Naive B cell (primary cell): ENCODE data around the gene CTNNB1. TPM values are rescaled to one million over a fixed set of nuclear protein-coding genes. Genes with fewer than 3 reads are reported as not detected.

ENCODE experiments used
- ATAC-seq, 2 donors: fragments of 150-1000 bp; cut with Tn5 transposase; 2 replicates each; pipeline ENCODE4 v1.10.0; 2021; ENCODE audit warnings: low read depth in 2 of 2, mild to moderate bottlenecking in 2 of 2, moderate library complexity in 2 of 2
- DNase-seq: peaks from one replicate; pipeline ENCODE4 v3.0.0; 2022
- H3K27ac Mint-ChIP-seq, 6 donors: one replicate each; pipeline ENCODE4 v1.8.0; 2020 to 2022; ENCODE audit warnings: mild to moderate bottlenecking in 6 of 6, mixed read lengths in 6 of 6, moderate library complexity in 5 of 6, inconsistent platforms in 2 of 6
- H3K27me3 Mint-ChIP-seq, 3 donors: one replicate each; pipeline ENCODE4 v1.8.0; 2021 to 2022; ENCODE audit warnings: mixed read lengths in 3 of 3, mild to moderate bottlenecking in 1 of 3
- H3K36me3 Mint-ChIP-seq, 2 donors: one replicate each; pipeline ENCODE4 v1.8.0; 2020 to 2022; ENCODE audit warnings: mixed read lengths in 2 of 2, inconsistent platforms in 1 of 2, mild to moderate bottlenecking in 1 of 2
- H3K4me1 Mint-ChIP-seq, 3 donors: one replicate each; pipeline ENCODE4 v1.8.0; 2020 to 2022; ENCODE audit warnings: mixed read lengths in 3 of 3, inconsistent platforms in 1 of 3, mild to moderate bottlenecking in 1 of 3, moderate library complexity in 1 of 3
- H3K4me3 Mint-ChIP-seq, 8 donors: one replicate each; pipeline ENCODE4 v1.8.0; 2020 to 2022; ENCODE audit warnings: mild to moderate bottlenecking in 8 of 8, mixed read lengths in 8 of 8, moderate library complexity in 8 of 8, inconsistent platforms in 2 of 8
- H3K9me3 Mint-ChIP-seq, 7 donors: one replicate each; pipeline ENCODE4 v1.8.0; 2020 to 2022; ENCODE audit warnings: mixed read lengths in 7 of 7, mild to moderate bottlenecking in 5 of 7, inconsistent platforms in 2 of 7, moderate library complexity in 1 of 7
- polyA plus RNA-seq, 6 donors: library from polyadenylated mRNA; unstranded; fragments of 300-500 nt; fragmentation: Illumina TruSeq; gene quantifications; one replicate each; pipeline ENCODE4 v1.2.3, GENCODE V29; 2021; ENCODE audit warnings: low read depth in 6 of 6

Gene CTNNB1
- polyA plus RNA-seq, 6 donors from 2014 or later, result 32.8 to 86.1 (median 43.0) TPM

DNA sequence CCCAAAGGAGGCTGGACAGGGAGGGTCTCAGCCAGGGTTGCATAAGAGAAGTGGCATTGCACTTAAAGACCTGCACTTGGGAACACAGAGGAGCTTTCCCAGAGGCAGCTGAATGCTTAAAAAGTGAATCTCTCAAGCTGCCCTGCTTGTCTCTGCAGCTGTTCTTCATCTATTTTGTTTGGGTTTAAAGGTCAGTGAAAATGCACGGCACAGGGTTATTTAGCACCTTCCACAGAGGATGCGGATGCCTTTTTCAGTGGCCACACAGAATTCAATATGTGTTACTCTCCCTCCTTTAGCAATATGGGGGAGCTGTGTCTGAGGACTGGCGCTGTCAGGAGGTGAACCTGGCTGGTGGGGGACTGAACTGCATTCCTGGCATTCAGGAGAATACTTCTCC lies 22.7 kb upstream of the CTNNB1 start:
- no peak overlapping the region for H3K27ac Mint-ChIP-seq
- ATAC-seq (no peak), DNase-seq (no peak)
- no peaks in the 10 kb centered on the region for H3K36me3 Mint-ChIP-seq
- H3K27me3 Mint-ChIP-seq, result peaks cover 12 to 26% (median 25%) of the 10 kb centered on the region in 3 donors
- H3K9me3 Mint-ChIP-seq, result peaks cover 0 to 2% (median 0%) of the 10 kb centered on the region in 7 donors
- no peak overlapping the region for H3K4me3 Mint-ChIP-seq
- H3K4me1 Mint-ChIP-seq, result no peaks in the 10 kb centered on the region

DNA sequence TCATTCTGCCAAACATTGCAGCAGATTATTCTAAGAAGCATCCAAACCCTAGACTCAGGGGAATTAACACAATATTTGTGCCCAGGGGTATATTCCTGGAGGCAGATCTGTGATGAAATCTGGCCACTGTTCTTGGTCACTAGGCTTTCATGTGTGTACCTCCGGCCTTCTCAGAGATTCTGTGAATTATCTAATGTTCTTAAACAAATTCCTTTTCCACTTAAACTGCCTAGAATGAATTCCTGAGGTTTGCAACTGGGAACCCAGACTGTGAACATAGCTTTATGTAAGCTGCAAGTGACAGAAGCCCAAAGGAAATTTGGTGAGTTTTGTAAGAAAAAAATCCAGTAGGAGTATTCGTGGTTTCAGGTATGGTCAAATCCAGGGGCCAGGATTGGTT lies 20.7 kb upstream of the CTNNB1 start:
- Mint-ChIP-seq H3K27me3 (peaks cover 12 to 33% (median 29%) of the 10 kb centered on the region in 3 donors), H3K4me1 (no peaks in the 10 kb centered on the region), H3K36me3 (no peaks in the 10 kb centered on the region), H3K27ac (no peak overlapping the region), H3K9me3 (peaks cover 0 to 2% (median 0%) of the 10 kb centered on the region in 7 donors), H3K4me3 (no peak overlapping the region)
- no peak for ATAC-seq
- no peak for DNase-seq

DNA sequence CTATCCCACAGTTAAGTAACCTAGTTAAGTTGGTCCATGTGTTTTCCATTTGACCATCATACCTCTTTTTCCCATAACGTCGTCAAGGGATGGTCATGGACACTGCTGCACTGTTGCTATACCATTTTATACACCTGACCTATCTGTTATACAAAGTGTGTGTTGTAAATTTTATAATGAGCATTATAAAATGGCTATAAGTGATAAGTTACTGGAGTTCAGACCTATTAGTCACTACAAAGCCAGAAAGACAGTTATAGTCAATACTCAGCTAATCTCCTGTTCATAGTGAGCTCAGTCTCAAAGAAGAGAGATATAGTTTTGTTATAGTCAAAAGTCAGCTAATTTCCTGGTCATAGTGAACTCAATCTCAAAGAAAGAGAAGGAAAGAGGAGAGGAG lies 18.9 kb upstream of the CTNNB1 start:
- Mint-ChIP-seq H3K4me3 (no peak overlapping the region), H3K9me3 (no peaks in the 10 kb centered on the region), H3K27me3 (peaks cover 17 to 33% (median 23%) of the 10 kb centered on the region in 3 donors), H3K4me1 (no peaks in the 10 kb centered on the region), H3K36me3 (no peaks in the 10 kb centered on the region), H3K27ac (no peak overlapping the region)
- no peak for ATAC-seq
- no peak for DNase-seq

DNA sequence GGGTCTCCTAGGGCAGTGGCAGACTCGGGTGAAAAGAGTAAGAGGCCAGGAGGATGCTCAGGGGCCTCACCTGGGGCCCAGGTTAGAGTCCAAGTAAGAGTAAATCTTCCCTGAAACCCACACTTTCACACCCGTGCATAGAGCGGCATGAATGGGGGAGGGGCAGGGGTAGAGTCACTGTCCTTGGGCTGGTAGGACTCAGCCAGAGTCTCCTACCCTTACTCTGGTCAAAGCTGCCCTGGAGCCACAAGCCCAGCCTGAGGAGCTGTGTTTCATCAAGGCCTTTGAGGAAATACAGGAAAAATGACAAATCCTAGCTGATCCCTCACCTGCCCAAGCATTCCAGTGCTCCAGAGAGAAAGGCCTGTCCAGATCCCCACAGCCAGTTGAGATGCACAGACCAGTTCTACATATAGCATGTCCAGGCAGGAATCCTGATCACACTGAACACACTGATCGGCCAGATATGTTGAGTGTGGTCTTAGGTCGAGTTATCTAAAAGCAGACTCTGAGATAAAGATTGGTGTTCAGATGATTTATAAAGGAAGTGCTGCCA lies 16.7 kb upstream of the CTNNB1 start:
- Mint-ChIP-seq H3K36me3 (peaks cover 0 to 3% of the 10 kb centered on the region in 2 donors), H3K9me3 (no peaks in the 10 kb centered on the region), H3K4me3 (no peak overlapping the region), H3K27me3 (peaks cover 13 to 37% (median 18%) of the 10 kb centered on the region in 3 donors), H3K27ac (no peak overlapping the region), H3K4me1 (no peaks in the 10 kb centered on the region)
- ATAC-seq (no peak), DNase-seq (no peak)

DNA sequence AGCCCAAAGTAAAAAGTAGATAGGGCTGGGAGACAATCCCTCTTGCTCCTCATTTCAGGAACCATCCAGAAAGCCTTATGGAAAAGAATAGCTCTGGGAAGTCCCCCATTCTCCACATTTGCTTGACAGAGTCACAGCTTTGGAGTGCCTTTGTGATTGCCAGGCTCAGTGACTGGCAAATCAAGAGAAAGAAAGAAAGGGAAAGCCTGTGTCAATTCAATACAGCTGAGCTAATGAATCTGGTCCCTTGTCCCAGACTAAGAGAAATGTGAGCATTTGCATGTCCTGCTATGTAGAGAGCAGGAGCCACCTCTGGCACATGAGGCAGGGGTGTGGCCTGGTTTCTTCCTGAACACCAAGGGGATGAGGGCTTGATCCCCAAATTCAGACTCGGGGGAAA lies 14.9 kb upstream of the CTNNB1 start:
- H3K36me3 Mint-ChIP-seq, result peaks cover 0 to 3% of the 10 kb centered on the region in 2 donors
- no peak for ATAC-seq

DNA sequence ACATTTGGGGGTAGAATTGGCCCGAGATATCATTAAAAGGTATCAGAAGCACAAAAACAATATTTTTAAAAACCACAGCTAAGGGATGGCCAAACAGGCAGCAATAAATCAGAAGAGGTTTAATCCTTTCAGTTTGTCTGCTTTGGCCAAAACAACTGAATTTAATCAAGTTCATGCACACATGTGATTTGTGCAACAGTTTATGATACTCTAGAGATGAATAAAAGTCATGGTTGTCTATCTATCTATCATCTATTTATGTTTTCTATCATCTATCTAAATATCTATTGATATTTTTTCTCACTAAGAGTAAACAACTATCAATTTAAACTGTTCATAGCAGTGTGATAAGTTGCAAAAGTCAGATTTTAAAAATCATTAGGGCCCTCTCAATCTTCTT lies 13.0 kb upstream of the CTNNB1 start:
- DNase-seq, result no peak
- Mint-ChIP-seq H3K36me3 (peaks cover 0 to 3% of the 10 kb centered on the region in 2 donors), H3K4me1 (peaks cover 10 to 15% (median 12%) of the 10 kb centered on the region in 3 donors), H3K27me3 (peaks cover 20 to 22% (median 20%) of the 10 kb centered on the region in 3 donors), H3K9me3 (peaks cover 0 to 2% (median 0%) of the 10 kb centered on the region in 7 donors), H3K27ac (no peak overlapping the region), H3K4me3 (no peak overlapping the region)
- no peak for ATAC-seq

More for the DNA sequence above, 14.9 kb upstream of the CTNNB1 start:
- Mint-ChIP-seq H3K27me3 (peaks cover 16 to 37% (median 24%) of the 10 kb centered on the region in 3 donors), H3K4me3 (no peak overlapping the region), H3K27ac (no peak overlapping the region), H3K9me3 (no peaks in the 10 kb centered on the region), H3K4me1 (peaks cover 0 to under 1% (median 0%) of the 10 kb centered on the region in 3 donors)
- no peak for DNase-seq

DNA sequence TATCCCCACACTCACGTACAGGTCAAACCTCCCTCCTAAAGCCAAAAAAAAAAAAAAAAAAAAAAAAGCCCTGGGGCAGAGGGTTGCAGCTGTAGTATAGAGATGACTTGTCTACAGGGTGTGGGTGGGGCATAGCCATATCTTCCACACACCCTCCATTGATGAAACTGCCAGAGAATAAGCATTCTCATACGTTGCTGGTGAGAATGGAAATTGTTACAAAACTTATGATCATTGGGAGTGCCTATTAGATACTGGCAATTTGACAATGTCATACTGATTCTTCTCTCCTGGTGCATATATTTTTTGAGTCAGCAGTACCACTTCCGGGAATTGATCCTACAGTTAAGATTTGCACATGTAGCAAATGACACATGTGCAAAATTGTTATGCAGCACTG lies 11.0 kb upstream of the CTNNB1 start:
- Mint-ChIP-seq H3K9me3 (peaks cover 0 to 2% (median 0%) of the 10 kb centered on the region in 7 donors), H3K27me3 (peaks cover 10 to 15% (median 13%) of the 10 kb centered on the region in 3 donors), H3K36me3 (peaks cover 0 to 3% of the 10 kb centered on the region in 2 donors), H3K27ac (no peak overlapping the region), H3K4me3 (no peak overlapping the region), H3K4me1 (peaks cover 10 to 15% (median 12%) of the 10 kb centered on the region in 3 donors)
- ATAC-seq (no peak), DNase-seq (no peak)

DNA sequence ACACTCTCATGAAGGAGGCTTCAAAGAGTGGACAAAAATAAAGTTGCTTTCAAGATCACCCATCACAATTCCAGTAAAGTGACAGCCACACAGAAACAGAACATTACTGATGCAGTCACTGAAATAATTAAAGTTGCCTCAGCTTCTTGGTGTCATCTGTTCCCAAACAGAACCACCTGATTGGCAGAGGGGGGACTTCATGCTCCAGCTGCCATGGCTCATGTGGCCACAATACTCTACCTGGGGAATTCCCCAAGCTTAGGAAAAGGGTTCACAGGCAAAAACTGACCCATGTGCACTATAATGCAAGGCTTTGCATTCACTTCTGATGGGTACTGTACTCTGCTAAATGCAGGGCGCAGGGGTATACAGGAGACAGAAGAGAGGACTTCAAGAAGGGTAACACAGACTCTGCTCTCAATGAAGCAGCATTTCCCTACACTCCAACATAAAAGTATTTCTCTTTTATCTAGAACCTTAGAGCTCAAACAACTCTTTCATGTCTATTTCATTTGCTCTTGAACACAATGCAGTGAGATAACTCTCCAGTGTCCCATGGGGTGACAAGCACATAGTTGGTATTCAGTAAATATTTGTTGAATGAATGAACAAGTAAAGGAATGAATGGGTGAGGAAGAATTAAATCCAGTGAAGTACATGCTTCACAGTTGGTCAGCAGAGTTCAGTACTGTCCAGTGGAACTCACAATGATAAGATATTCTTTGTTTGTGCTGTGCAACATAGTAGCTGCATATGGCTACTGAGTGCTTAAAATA lies 8.6 kb upstream of the CTNNB1 start:
- H3K4me1 Mint-ChIP-seq, result peaks cover 10 to 15% (median 12%) of the 10 kb centered on the region in 3 donors
- ATAC-seq, result peak; percentile 89 to 92
- H3K36me3 Mint-ChIP-seq, result peaks cover 0 to 3% of the 10 kb centered on the region in 2 donors
- peaks cover 9 to 19% (median 10%) of the 10 kb centered on the region in 3 donors for H3K27me3 Mint-ChIP-seq
- no peak overlapping the region for H3K4me3 Mint-ChIP-seq
- peaks cover 0 to 2% (median 0%) of the 10 kb centered on the region in 7 donors for H3K9me3 Mint-ChIP-seq
- H3K27ac Mint-ChIP-seq, result no peak overlapping the region
- no peak for DNase-seq

DNA sequence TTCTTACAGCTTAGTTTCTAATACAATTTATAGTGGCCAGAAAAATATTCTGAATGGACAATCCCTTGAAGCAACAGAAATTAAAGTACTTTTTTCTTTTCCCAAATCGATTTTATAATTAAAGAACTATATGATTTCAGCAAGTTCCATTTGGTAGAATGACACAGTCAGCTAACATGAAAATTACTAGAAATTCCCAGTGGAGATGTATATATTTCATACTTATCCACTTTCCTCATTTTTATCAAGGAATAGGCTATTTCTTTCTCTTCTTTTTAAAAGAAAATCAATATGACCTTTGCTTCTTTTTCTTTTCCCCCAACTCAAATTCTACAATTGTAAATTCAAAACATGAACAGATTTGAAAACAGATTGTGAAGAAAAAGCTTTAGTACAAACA lies 6.4 kb upstream of the CTNNB1 start:
- H3K36me3 Mint-ChIP-seq, result no peaks in the 10 kb centered on the region
- no peak overlapping the region for H3K27ac Mint-ChIP-seq
- ATAC-seq (no peak), DNase-seq (no peak)
- peaks cover 10 to 15% (median 12%) of the 10 kb centered on the region in 3 donors for H3K4me1 Mint-ChIP-seq
- peaks cover 0 to 2% (median 0%) of the 10 kb centered on the region in 7 donors for H3K9me3 Mint-ChIP-seq
- peaks cover 6 to 13% (median 12%) of the 10 kb centered on the region in 3 donors for H3K27me3 Mint-ChIP-seq
- no peak overlapping the region for H3K4me3 Mint-ChIP-seq

DNA sequence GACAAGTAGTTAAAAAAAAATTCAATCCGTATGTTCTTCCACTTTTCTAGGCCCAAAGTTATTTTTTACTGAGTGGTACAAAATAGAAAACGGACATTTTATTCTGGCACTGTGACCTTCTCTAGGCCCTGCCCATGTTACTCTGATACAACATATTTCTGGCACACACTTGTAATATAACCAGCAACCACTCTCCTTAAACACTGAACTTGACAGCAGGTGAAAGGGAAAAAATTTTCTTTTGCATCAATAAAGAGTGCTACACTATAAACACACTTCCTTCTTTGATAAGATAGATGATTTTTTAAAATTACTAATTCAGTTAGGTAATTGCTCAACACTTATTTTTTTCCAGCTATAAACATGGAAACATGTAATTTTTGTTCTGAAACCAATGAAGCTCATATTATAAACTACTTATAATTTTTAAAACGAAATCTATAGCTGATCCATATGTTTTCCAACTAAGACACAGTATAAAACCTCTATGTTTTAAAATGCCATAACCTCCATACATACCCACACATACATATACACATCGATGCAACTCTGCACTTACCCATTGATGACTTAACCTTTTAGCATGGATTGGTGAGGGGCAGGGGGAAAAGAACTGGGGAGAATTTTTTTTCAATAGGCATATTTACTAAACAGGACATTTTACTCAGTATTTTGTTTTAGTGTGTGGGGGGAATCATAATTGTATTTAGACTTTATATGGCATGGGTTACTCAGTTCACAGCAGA lies 5.3 kb upstream of the CTNNB1 start:
- no peak overlapping the region for H3K27ac Mint-ChIP-seq
- ATAC-seq, result no peak
- H3K4me3 Mint-ChIP-seq, result no peak overlapping the region
- H3K9me3 Mint-ChIP-seq, result peaks cover 0 to 2% (median 0%) of the 10 kb centered on the region in 7 donors
- peaks cover 10 to 19% (median 12%) of the 10 kb centered on the region in 3 donors for H3K4me1 Mint-ChIP-seq
- DNase-seq, result no peak
- H3K36me3 Mint-ChIP-seq, result no peaks in the 10 kb centered on the region
- peaks cover 6 to 11% (median 11%) of the 10 kb centered on the region in 3 donors for H3K27me3 Mint-ChIP-seq

DNA sequence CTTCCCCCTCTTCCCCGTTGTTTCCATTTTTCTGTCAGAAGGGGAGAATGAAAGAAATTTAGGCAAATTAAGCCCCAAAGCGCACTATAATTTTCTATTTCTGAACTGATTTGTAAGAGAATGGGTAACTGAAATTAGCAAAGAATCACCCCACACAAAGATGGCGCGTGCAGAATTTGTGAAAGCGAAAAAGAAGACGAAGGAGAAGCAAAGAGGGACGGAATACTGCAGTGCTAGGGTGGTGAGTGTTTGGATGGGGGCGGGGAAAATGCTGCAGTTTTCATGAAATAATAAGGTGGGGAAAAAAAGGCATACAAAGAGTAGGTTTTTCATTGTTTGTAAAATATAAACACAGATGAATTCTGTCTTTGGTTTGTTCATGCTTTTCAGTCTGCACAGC lies 4.6 kb upstream of the CTNNB1 start:
- Mint-ChIP-seq H3K36me3 (no peaks in the 10 kb centered on the region), H3K4me1 (peaks cover 9 to 16% (median 9%) of the 10 kb centered on the region in 3 donors), H3K4me3 (no peak overlapping the region), H3K27me3 (peaks cover 6 to 11% (median 9%) of the 10 kb centered on the region in 3 donors), H3K9me3 (peaks cover 0 to under 1% (median 0%) of the 10 kb centered on the region in 7 donors), H3K27ac (no peak overlapping the region)
- ATAC-seq, result no peak
- no peak for DNase-seq

DNA sequence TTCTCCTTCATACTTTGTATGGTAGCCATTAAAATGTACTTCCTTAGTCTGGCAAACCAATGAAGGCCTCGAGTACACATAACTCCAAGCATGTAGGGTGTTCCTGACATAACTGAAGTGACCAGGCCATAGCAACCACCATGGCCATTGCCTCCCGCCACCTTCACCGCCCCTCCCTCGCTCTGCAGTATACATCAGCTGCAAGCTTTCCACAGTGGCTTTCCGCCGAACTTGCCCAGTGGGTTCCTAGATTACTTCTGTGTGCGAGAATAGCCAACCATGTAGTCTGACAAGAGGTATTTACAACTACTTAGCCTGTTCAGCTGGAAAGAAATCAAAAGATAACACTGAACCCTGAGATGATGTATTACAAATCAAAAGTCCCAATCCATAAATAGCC lies 3.4 kb upstream of the CTNNB1 start:
- H3K4me3 Mint-ChIP-seq, result peak overlapping the region in 1 of 8 donors; percentile 57
- ATAC-seq, result no peak
- H3K9me3 Mint-ChIP-seq, result no peaks in the 10 kb centered on the region
- peaks cover 5 to 6% (median 6%) of the 10 kb centered on the region in 3 donors for H3K27me3 Mint-ChIP-seq
- H3K4me1 Mint-ChIP-seq, result peaks cover 11 to 12% (median 11%) of the 10 kb centered on the region in 3 donors
- no peak overlapping the region for H3K27ac Mint-ChIP-seq
- no peak for DNase-seq
- H3K36me3 Mint-ChIP-seq, result no peaks in the 10 kb centered on the region
